NCI-H187 treated with DMSO at 0.1 percent for 48 hours (cell line): ENCODE measurements around the gene HASPIN.

Experiments
- DNase-seq: peaks from one replicate; lab custom pipeline; 2025; lab: John Stamatoyannopoulos, UW

HASPIN gene

GRCh38 chr17:3723556-3724377, at the start of gene HASPIN:
TSS of gene HASPIN (plus strand) at chr17:3723903. CDS start at chr17:3723936, 33 bp downstream.
- peak; percentile 11 for DNase-seq

- DNase-seq = no peak
Observed at GRCh38 chr17:3675886-3676285, 47.8 kb upstream of the HASPIN start.

- DNase-seq = no peak
Observed at GRCh38 chr17:3678095-3678820, 45.4 kb upstream of the HASPIN start.

- DNase-seq = no peak
Observed at GRCh38 chr17:3678821-3679530, 44.7 kb upstream of the HASPIN start.

GRCh38 chr17:3679531-3680126, 44.1 kb upstream of the HASPIN start:
- DNase-seq = no peak

GRCh38 chr17:3681057-3681456, 42.6 kb upstream of the HASPIN start:
- no peak for DNase-seq

- DNase-seq = no peak
Observed at GRCh38 chr17:3681565-3681964, 42.1 kb upstream of the HASPIN start.

- DNase-seq = no peak
Observed at GRCh38 chr17:3682033-3682432, 41.7 kb upstream of the HASPIN start.

- DNase-seq = no peak
Observed at GRCh38 chr17:3683054-3683511, 40.6 kb upstream of the HASPIN start.

GRCh38 chr17:3685174-3685573, 38.5 kb upstream of the HASPIN start:
- no peak for DNase-seq

GRCh38 chr17:3688027-3688553, 35.6 kb upstream of the HASPIN start:
- DNase-seq = no peak

GRCh38 chr17:3688852-3689261, 34.8 kb upstream of the HASPIN start:
- DNase-seq = no peak

GRCh38 chr17:3689262-3690093, 34.2 kb upstream of the HASPIN start:
- no peak for DNase-seq

- DNase-seq = no peak
Observed at GRCh38 chr17:3690094-3690715, 33.5 kb upstream of the HASPIN start.

- DNase-seq = no peak
Observed at GRCh38 chr17:3691617-3692067, 32.1 kb upstream of the HASPIN start.

GRCh38 chr17:3692346-3692745, 31.4 kb upstream of the HASPIN start:
- no peak for DNase-seq

GRCh38 chr17:3693141-3693540, 30.6 kb upstream of the HASPIN start:
- no peak for DNase-seq

GRCh38 chr17:3693829-3694231, 29.9 kb upstream of the HASPIN start:
- DNase-seq = no peak

GRCh38 chr17:3695129-3695722, 28.5 kb upstream of the HASPIN start:
- no peak for DNase-seq
